ENCODE data around the gene NT5C3B.

Gene NT5C3B

DNA sequence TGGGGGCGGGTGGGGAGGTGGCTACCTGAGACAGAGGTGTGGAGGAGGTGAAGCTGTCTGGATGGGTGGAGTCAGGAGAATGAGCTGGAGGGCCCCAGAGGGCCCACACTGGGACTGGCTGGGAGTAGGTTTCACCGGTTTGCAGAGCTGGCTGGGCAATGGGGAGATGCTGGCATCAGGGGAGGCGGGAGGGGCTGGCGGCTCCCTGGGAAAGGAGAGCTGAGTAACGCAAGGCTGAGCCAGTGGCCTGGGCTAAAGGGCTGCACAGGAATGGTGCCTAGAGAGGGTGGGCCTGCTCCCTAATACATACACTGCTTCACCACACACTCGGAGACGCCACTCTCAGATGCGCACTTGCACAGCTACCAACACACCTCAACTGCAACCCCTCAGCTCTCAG is 36.7 kb downstream of the NT5C3B start:
- H3K4me3 ChIP-seq (replicated peaks; ENCODE audit: insufficient read depth, low read length), result no peak overlapping the region
- no peak for DNase-seq (ENCODE audit: low read depth in 1 of 2, low spot score in 1 of 2)
- no peak overlapping the region for H3K27ac ChIP-seq (replicated peaks)
- H3K27me3 ChIP-seq (ENCODE audit: insufficient read depth, poor library complexity, severe bottlenecking), result no peaks in the 10 kb centered on the region
- TF ChIP-seq SPI1 (IDR thresholded peaks at IDR 0.05; ENCODE audit: borderline replicate concordance, low read depth) (no peak), CTCF (IDR thresholded peaks at IDR 0.05; ENCODE audit: insufficient read depth, low read length) (no peak), POLR2AphosphoS5 (IDR thresholded peaks at IDR 0.05; ENCODE audit: low read depth) (no peak), GABPA (IDR thresholded peaks at IDR 0.05; ENCODE audit: low read depth) (no peak)
- TF ChIP-seq, protein P1, sequence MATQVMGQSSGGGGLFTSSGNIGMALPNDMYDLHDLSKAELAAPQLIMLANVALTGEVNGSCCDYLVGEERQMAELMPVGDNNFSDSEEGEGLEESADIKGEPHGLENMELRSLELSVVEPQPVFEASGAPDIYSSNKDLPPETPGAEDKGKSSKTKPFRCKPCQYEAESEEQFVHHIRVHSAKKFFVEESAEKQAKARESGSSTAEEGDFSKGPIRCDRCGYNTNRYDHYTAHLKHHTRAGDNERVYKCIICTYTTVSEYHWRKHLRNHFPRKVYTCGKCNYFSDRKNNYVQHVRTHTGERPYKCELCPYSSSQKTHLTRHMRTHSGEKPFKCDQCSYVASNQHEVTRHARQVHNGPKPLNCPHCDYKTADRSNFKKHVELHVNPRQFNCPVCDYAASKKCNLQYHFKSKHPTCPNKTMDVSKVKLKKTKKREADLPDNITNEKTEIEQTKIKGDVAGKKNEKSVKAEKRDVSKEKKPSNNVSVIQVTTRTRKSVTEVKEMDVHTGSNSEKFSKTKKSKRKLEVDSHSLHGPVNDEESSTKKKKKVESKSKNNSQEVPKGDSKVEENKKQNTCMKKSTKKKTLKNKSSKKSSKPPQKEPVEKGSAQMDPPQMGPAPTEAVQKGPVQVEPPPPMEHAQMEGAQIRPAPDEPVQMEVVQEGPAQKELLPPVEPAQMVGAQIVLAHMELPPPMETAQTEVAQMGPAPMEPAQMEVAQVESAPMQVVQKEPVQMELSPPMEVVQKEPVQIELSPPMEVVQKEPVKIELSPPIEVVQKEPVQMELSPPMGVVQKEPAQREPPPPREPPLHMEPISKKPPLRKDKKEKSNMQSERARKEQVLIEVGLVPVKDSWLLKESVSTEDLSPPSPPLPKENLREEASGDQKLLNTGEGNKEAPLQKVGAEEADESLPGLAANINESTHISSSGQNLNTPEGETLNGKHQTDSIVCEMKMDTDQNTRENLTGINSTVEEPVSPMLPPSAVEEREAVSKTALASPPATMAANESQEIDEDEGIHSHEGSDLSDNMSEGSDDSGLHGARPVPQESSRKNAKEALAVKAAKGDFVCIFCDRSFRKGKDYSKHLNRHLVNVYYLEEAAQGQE (IDR thresholded peaks at IDR 0.05; ENCODE audit: insufficient replicate concordance, low read depth), result no peak

DNA sequence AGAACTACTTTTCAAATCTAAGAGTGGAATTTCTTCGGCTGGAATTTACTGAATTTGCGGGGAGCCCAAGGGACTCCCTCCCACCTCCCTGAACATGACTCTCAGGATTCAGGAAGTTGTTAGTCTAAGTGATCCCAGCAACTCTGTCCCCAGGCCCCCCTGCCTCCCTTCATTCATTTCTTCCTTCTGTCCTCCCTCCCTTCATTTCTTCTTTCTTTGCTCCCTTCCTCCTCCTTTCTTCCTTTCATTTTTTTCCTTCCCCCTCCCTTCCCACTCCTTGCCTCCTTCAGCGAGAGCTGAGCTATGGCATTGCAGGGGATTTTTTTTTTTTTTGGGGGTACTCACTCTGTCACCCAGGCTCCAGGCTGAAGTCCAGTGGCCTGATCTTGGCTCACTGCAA is 38.7 kb downstream of the NT5C3B start:
- Histone ChIP-seq H3K27me3 (ENCODE audit: insufficient read depth, poor library complexity, severe bottlenecking) (no peaks in the 10 kb centered on the region), H3K4me3 (replicated peaks; ENCODE audit: insufficient read depth, low read length) (no peak overlapping the region), H3K27ac (replicated peaks) (no peak overlapping the region)
- DNase-seq (ENCODE audit: low read depth in 1 of 2, low spot score in 1 of 2), result no peak
- TF ChIP-seq CTCF (IDR thresholded peaks at IDR 0.05; ENCODE audit: insufficient read depth, low read length) (no peak), POLR2AphosphoS5 (IDR thresholded peaks at IDR 0.05; ENCODE audit: low read depth) (no peak), SPI1 (IDR thresholded peaks at IDR 0.05; ENCODE audit: borderline replicate concordance, low read depth) (no peak), GABPA (IDR thresholded peaks at IDR 0.05; ENCODE audit: low read depth) (no peak)
- TF ChIP-seq, protein P1 (IDR thresholded peaks at IDR 0.05; ENCODE audit: insufficient replicate concordance, low read depth), result no peak

DNA sequence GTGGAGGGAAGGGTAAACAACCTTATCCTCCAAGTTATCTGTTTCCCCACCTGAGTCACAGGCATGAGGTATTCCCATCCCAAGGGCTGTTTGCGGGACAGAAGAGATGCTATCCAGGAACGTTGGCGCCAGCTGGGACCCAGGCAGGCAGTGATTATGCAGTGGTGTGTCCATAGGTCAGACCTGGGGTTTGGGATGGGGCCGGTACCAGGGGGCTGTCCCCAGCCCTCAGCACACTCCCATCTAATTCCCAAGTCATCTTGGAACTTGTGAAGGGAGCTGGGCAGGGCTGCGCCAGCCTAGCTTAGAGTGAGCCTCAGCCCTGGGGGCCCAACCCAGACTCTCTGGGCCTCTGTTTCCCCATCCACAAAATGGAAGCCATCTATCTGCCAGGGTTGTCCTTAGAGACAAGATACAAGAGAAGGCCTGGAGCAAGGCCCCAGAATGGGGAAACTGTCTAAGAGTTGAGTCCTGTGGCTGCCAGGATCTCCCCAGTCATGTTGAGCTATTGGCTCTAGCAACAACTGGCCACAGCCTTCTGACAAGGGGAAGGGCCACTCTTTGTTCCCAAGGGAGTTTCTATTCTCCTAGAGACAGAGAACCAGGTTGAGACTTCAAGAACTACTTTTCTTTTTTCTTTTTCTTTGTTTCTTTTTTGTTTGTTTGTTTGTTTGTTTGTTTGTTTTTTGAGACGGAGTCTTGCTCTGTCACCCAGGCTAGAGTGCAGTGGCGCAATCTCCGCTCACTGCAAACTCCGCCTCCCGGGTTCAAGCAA is 39.7 kb downstream of the NT5C3B start:
- TF ChIP-seq, protein P1 (IDR thresholded peaks at IDR 0.05; ENCODE audit: insufficient replicate concordance, low read depth), result no peak
- TF ChIP-seq SPI1 (IDR thresholded peaks at IDR 0.05; ENCODE audit: borderline replicate concordance, low read depth), result no peak
- no peak for TF ChIP-seq GABPA (IDR thresholded peaks at IDR 0.05; ENCODE audit: low read depth)
- TF ChIP-seq POLR2AphosphoS5 (IDR thresholded peaks at IDR 0.05; ENCODE audit: low read depth), result no peak
- no peak for TF ChIP-seq CTCF (IDR thresholded peaks at IDR 0.05; ENCODE audit: insufficient read depth, low read length)
- Histone ChIP-seq H3K4me3 (replicated peaks; ENCODE audit: insufficient read depth, low read length) (no peak overlapping the region), H3K27ac (replicated peaks) (no peak overlapping the region), H3K27me3 (ENCODE audit: insufficient read depth, poor library complexity, severe bottlenecking) (no peaks in the 10 kb centered on the region)
- peak in 1 of 2 experiments; percentile 16 for DNase-seq (ENCODE audit: low read depth in 1 of 2, low spot score in 1 of 2)

Measured in HL-60 (cell line).